Neural cell (in vitro differentiated cells): ENCODE results near the gene CTNNA2.

Source experiments
- EP300 ChIP-seq: fragments of 450-650 bp; conservative IDR thresholded peaks from 2 replicates; pipeline ENCODE4 v1.6.1; 2014; ENCODE audit warnings: antibody characterized with exemption, mild to moderate bottlenecking, moderate library complexity; ENCODE audit not compliant: poor library complexity, severe bottlenecking
- EZH2 ChIP-seq: fragments of 200-600, 300-800 bp; shearing (Covaris generic), sonication (generic); IDR thresholded peaks from 2 replicates; pipeline ENCODE4 v1.6.1; 2014; ENCODE audit warnings: antibody characterized with exemption, low read length, borderline replicate concordance, mild to moderate bottlenecking; ENCODE audit not compliant: insufficient read depth, poor library complexity, severe bottlenecking
- MXI1 ChIP-seq: fragments of 450-650 bp; conservative IDR thresholded peaks from 2 replicates; pipeline ENCODE4 v1.6.1; 2014; ENCODE audit warnings: antibody characterized with exemption, mild to moderate bottlenecking; ENCODE audit not compliant: poor library complexity, severe bottlenecking
- RAD21 ChIP-seq: fragments of 450-650 bp; conservative IDR thresholded peaks from 2 replicates; pipeline ENCODE4 v1.6.1; 2014; ENCODE audit warnings: antibody characterized with exemption, mild to moderate bottlenecking, moderate library complexity
- TAF1 ChIP-seq: IDR thresholded peaks from 2 replicates; pipeline ENCODE4 v1.6.1; 2012; ENCODE audit warnings: low read depth
- TF ChIP-seq, protein P1 (sequence below): fragments of 450-650 bp; IDR thresholded peaks from 2 replicates; pipeline ENCODE4 v1.5.1; 2014; ENCODE audit warnings: antibody characterized with exemption, mild to moderate bottlenecking, moderate library complexity; ENCODE audit not compliant: poor library complexity, severe bottlenecking
- TF ChIP-seq, protein P2 (sequence below): IDR thresholded peaks from 2 replicates; pipeline ENCODE4 v1.6.1; 2012; ENCODE audit warnings: borderline replicate concordance

DNA sequence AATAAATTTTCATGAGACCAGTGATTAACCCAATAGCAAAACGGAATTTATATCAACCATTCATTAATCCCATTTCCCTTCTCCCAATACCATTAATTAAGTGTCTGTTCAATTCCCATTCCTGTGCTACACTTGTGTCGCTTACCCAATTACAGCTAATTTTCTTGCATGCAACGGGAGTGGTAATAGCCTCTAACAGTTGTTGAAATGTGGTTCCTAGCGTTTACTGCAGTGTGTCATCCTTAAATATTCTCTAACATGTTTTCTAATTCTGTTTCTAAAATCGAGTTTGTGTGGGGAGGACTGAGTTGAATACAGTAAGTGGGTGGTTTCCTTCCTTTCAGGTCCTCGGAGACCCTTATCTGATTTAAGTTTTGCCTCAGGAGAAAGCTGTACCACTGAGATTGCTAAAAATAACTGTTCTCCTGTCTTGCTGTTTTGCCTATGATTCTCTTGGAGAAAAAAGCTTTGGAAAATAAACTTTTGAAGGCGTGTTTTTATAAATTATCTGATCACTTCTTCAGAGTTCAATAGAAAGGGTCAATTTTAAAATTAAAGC is 851.0 kb downstream of the CTNNA2 start:
- TF ChIP-seq, protein P1, sequence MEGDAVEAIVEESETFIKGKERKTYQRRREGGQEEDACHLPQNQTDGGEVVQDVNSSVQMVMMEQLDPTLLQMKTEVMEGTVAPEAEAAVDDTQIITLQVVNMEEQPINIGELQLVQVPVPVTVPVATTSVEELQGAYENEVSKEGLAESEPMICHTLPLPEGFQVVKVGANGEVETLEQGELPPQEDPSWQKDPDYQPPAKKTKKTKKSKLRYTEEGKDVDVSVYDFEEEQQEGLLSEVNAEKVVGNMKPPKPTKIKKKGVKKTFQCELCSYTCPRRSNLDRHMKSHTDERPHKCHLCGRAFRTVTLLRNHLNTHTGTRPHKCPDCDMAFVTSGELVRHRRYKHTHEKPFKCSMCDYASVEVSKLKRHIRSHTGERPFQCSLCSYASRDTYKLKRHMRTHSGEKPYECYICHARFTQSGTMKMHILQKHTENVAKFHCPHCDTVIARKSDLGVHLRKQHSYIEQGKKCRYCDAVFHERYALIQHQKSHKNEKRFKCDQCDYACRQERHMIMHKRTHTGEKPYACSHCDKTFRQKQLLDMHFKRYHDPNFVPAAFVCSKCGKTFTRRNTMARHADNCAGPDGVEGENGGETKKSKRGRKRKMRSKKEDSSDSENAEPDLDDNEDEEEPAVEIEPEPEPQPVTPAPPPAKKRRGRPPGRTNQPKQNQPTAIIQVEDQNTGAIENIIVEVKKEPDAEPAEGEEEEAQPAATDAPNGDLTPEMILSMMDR: no peak
- no peak for TF ChIP-seq EZH2
- no peak for TF ChIP-seq RAD21
- TF ChIP-seq, protein P2, sequence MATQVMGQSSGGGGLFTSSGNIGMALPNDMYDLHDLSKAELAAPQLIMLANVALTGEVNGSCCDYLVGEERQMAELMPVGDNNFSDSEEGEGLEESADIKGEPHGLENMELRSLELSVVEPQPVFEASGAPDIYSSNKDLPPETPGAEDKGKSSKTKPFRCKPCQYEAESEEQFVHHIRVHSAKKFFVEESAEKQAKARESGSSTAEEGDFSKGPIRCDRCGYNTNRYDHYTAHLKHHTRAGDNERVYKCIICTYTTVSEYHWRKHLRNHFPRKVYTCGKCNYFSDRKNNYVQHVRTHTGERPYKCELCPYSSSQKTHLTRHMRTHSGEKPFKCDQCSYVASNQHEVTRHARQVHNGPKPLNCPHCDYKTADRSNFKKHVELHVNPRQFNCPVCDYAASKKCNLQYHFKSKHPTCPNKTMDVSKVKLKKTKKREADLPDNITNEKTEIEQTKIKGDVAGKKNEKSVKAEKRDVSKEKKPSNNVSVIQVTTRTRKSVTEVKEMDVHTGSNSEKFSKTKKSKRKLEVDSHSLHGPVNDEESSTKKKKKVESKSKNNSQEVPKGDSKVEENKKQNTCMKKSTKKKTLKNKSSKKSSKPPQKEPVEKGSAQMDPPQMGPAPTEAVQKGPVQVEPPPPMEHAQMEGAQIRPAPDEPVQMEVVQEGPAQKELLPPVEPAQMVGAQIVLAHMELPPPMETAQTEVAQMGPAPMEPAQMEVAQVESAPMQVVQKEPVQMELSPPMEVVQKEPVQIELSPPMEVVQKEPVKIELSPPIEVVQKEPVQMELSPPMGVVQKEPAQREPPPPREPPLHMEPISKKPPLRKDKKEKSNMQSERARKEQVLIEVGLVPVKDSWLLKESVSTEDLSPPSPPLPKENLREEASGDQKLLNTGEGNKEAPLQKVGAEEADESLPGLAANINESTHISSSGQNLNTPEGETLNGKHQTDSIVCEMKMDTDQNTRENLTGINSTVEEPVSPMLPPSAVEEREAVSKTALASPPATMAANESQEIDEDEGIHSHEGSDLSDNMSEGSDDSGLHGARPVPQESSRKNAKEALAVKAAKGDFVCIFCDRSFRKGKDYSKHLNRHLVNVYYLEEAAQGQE: no peak
- no peak for TF ChIP-seq TAF1
- no peak for TF ChIP-seq MXI1
- TF ChIP-seq EP300: no peak
